HG02973 (cell line): ENCODE data around the gene HDAC7.

Experiments used
- ATAC-seq: cut with Tn5 transposase; IDR thresholded peaks from one replicate; pipeline ENCODE4 v1.9.1; 2021; ENCODE audit warnings: moderate library complexity; ENCODE audit not compliant: unreplicated experiment

Gene HDAC7

GRCh38 chr12:47795121-47795813 is 24.4 kb downstream of the HDAC7 start:
- ATAC-seq = no peak

GRCh38 chr12:47794679-47795078 is 25.0 kb downstream of the HDAC7 start:
- no peak for ATAC-seq

- no peak for ATAC-seq
Measured at GRCh38 chr12:47793015-47793681, 26.6 kb downstream of the HDAC7 start.

- no peak for ATAC-seq
Measured at GRCh38 chr12:47791874-47792273, 27.8 kb downstream of the HDAC7 start.

GRCh38 chr12:47791351-47791746 is 28.4 kb downstream of the HDAC7 start:
- ATAC-seq = no peak

GRCh38 chr12:47790676-47791350 is 28.9 kb downstream of the HDAC7 start:
- no peak for ATAC-seq

- no peak for ATAC-seq
Measured at GRCh38 chr12:47789712-47790489, 29.8 kb downstream of the HDAC7 start.

- ATAC-seq = no peak
Measured at GRCh38 chr12:47789141-47789540, 30.6 kb downstream of the HDAC7 start.

- no peak for ATAC-seq
Measured at GRCh38 chr12:47787596-47788319, 31.9 kb downstream of the HDAC7 start.

- no peak for ATAC-seq
Measured at GRCh38 chr12:47786662-47787280, 32.9 kb downstream of the HDAC7 start.

GRCh38 chr12:47785887-47786661 is 33.6 kb downstream of the HDAC7 start:
- ATAC-seq = no peak

- no peak for ATAC-seq
Measured at GRCh38 chr12:47785036-47785886, 34.4 kb downstream of the HDAC7 start.

- no peak for ATAC-seq
Measured at GRCh38 chr12:47783821-47784819, 35.6 kb downstream of the HDAC7 start.

- ATAC-seq = no peak
Measured at GRCh38 chr12:47783024-47783755, 36.5 kb downstream of the HDAC7 start.

GRCh38 chr12:47782372-47782770 is 37.3 kb downstream of the HDAC7 start:
- no peak for ATAC-seq

- ATAC-seq = no peak
Measured at GRCh38 chr12:47781479-47782371, 38.0 kb downstream of the HDAC7 start.
